Ramos (cell line): ENCODE measurements around the gene BRSK2.
"Not testable (repeated sequence)": the region's sequence is repeated elsewhere in the genome, so short reads cannot be mapped to it uniquely, and the experiment has no call there.

Experiments used
- in situ Hi-C: fragments of 300-500 bp; cut with MboI; formaldehyde crosslinking; loops from one replicate; pipeline ENCODE4 v1.14.3; 2022; ENCODE audit warnings: low sequenced_read_pairs; ENCODE audit not compliant: unreplicated experiment

Gene BRSK2

GRCh38 chr11:1405186-1406020, 15.7 kb downstream of the BRSK2 start:
- in situ Hi-C loops = no loop called here

- in situ Hi-C loops = no loop called here
Measured at GRCh38 chr11:1406571-1407485, 17.1 kb downstream of the BRSK2 start.

- in situ Hi-C loops = no loop called here
Measured at GRCh38 chr11:1407668-1408067, 17.9 kb downstream of the BRSK2 start.

- in situ Hi-C loops = no loop called here
Measured at GRCh38 chr11:1408346-1408745, 18.6 kb downstream of the BRSK2 start.

- in situ Hi-C loops = no loop called here
Measured at GRCh38 chr11:1409108-1409851, 19.5 kb downstream of the BRSK2 start.

GRCh38 chr11:1409852-1410125, 20.1 kb downstream of the BRSK2 start:
- in situ Hi-C loops = not testable (repeated sequence)

GRCh38 chr11:1410366-1411291, 20.9 kb downstream of the BRSK2 start:
- in situ Hi-C loops = no loop called here

GRCh38 chr11:1411301-1411700, 21.6 kb downstream of the BRSK2 start:
- in situ Hi-C loops = no loop called here

- in situ Hi-C loops = not testable (repeated sequence)
Measured at GRCh38 chr11:1411739-1412138, 22.0 kb downstream of the BRSK2 start.

- in situ Hi-C loops = no loop called here
Measured at GRCh38 chr11:1412377-1413095, 22.8 kb downstream of the BRSK2 start.

GRCh38 chr11:1414650-1415049, 24.9 kb downstream of the BRSK2 start:
- in situ Hi-C loops = no loop called here

GRCh38 chr11:1415631-1416030, 25.9 kb downstream of the BRSK2 start:
- in situ Hi-C loops = no loop called here

- in situ Hi-C loops = not testable (repeated sequence)
Measured at GRCh38 chr11:1418192-1418795, 28.6 kb downstream of the BRSK2 start.

GRCh38 chr11:1419811-1420210, 30.1 kb downstream of the BRSK2 start:
- in situ Hi-C loops = no loop called here

GRCh38 chr11:1421291-1421690, 31.6 kb downstream of the BRSK2 start:
- in situ Hi-C loops = no loop called here

GRCh38 chr11:1422481-1422880, 32.7 kb downstream of the BRSK2 start:
- in situ Hi-C loops = no loop called here

- in situ Hi-C loops = no loop called here
Measured at GRCh38 chr11:1422981-1423380, 33.2 kb downstream of the BRSK2 start.

GRCh38 chr11:1423406-1423805, 33.7 kb downstream of the BRSK2 start:
- in situ Hi-C loops = not testable (repeated sequence)

GRCh38 chr11:1425006-1425405, 35.3 kb downstream of the BRSK2 start:
- in situ Hi-C loops = no loop called here
